Measurements from ENCODE around the gene TRAIP. TPM values are rescaled to one million over a fixed set of nuclear protein-coding genes. Genes with fewer than 3 reads are reported as not detected.

Gene TRAIP
- total RNA-seq, 1 experiment from 2014 or later, result 9.3 TPM

- intact Hi-C loops (cut with micrococcal nuclease), result no loop called here
- ChIA-PET POLR2A (no interaction called here), CTCF (interaction anchor here (0.9 to 12.4 kb wide), 3 partner anchors 13 to 108 kb away, joined by 3 to 201 read pairs (median 7); no protein-coding TSS in a partner anchor)
- DNase-seq (ENCODE audit: unreplicated experiment), result no peak
- Mint-ChIP-seq H3K27me3 (ENCODE audit: insufficient read depth, unreplicated experiment) (peaks cover 4% of the 10 kb centered on the region), H3K9me3 (ENCODE audit: unreplicated experiment) (no peaks in the 10 kb centered on the region), H3K4me3 (ENCODE audit: unreplicated experiment) (no peak overlapping the region), H3K36me3 (ENCODE audit: insufficient read depth, unreplicated experiment) (no peaks in the 10 kb centered on the region), H3K4me1 (ENCODE audit: insufficient read depth, unreplicated experiment) (peaks cover 7% of the 10 kb centered on the region), H3K27ac (ENCODE audit: low read depth, unreplicated experiment) (no peak overlapping the region)
- BruUV-seq (replicated peaks), result no TSS peak
- no peak for TF ChIP-seq CTCF (IDR thresholded peaks at IDR 0.05; ENCODE audit: unreplicated experiment)
These were observed 48.8 kb downstream of the TRAIP start for GRCh38 chr3:49807431-49808114.

GRCh38 chr3:49806850-49807249 lies 49.5 kb downstream of the TRAIP start:
- Mint-ChIP-seq H3K9me3 (ENCODE audit: unreplicated experiment) (no peaks in the 10 kb centered on the region), H3K36me3 (ENCODE audit: insufficient read depth, unreplicated experiment) (no peaks in the 10 kb centered on the region), H3K27me3 (ENCODE audit: insufficient read depth, unreplicated experiment) (peaks cover 10% of the 10 kb centered on the region), H3K4me1 (ENCODE audit: insufficient read depth, unreplicated experiment) (peaks cover 12% of the 10 kb centered on the region), H3K27ac (ENCODE audit: low read depth, unreplicated experiment) (no peak overlapping the region), H3K4me3 (ENCODE audit: unreplicated experiment) (no peak overlapping the region)
- DNase-seq (ENCODE audit: unreplicated experiment), result no peak
- ChIA-PET CTCF (interaction anchor here (0.6 to 12.4 kb wide), 3 partner anchors 13 to 58 kb away, joined by 3 to 201 read pairs (median 7); no protein-coding TSS in a partner anchor), POLR2A (no interaction called here)
- intact Hi-C loops (cut with micrococcal nuclease), result no loop called here
- BruUV-seq (replicated peaks), result no TSS peak
- TF ChIP-seq CTCF (IDR thresholded peaks at IDR 0.05; ENCODE audit: unreplicated experiment), result no peak

- Mint-ChIP-seq H3K4me3 (ENCODE audit: unreplicated experiment) (no peak overlapping the region), H3K4me1 (ENCODE audit: insufficient read depth, unreplicated experiment) (peaks cover 12% of the 10 kb centered on the region), H3K27ac (ENCODE audit: low read depth, unreplicated experiment) (no peak overlapping the region), H3K9me3 (ENCODE audit: unreplicated experiment) (no peaks in the 10 kb centered on the region), H3K27me3 (ENCODE audit: insufficient read depth, unreplicated experiment) (peaks cover 10% of the 10 kb centered on the region), H3K36me3 (ENCODE audit: insufficient read depth, unreplicated experiment) (no peaks in the 10 kb centered on the region)
- no peak for TF ChIP-seq CTCF (IDR thresholded peaks at IDR 0.05; ENCODE audit: unreplicated experiment)
- ChIA-PET CTCF (interaction anchor here (0.5 to 12.4 kb wide), 6 partner anchors 14 to 102 kb away, joined by 3 to 201 read pairs (median 5); partner anchors contain the start of gene MST1R), POLR2A (interaction anchor here (0.8 kb wide), 1 partner anchor 33 kb away, joined by 3 read pairs; no protein-coding TSS in a partner anchor)
- DNase-seq (ENCODE audit: unreplicated experiment), result no peak
- no TSS peak for BruUV-seq (replicated peaks)
- intact Hi-C loops (cut with micrococcal nuclease), result no loop called here
These were observed 50.3 kb downstream of the TRAIP start for GRCh38 chr3:49805897-49806701.

GRCh38 chr3:49805367-49805782 lies 51.0 kb downstream of the TRAIP start:
- Mint-ChIP-seq H3K9me3 (ENCODE audit: unreplicated experiment) (no peaks in the 10 kb centered on the region), H3K36me3 (ENCODE audit: insufficient read depth, unreplicated experiment) (no peaks in the 10 kb centered on the region), H3K27me3 (ENCODE audit: insufficient read depth, unreplicated experiment) (peaks cover 10% of the 10 kb centered on the region), H3K27ac (ENCODE audit: low read depth, unreplicated experiment) (no peak overlapping the region), H3K4me1 (ENCODE audit: insufficient read depth, unreplicated experiment) (peaks cover 12% of the 10 kb centered on the region), H3K4me3 (ENCODE audit: unreplicated experiment) (no peak overlapping the region)
- no peak for TF ChIP-seq CTCF (IDR thresholded peaks at IDR 0.05; ENCODE audit: unreplicated experiment)
- ChIA-PET POLR2A (interaction anchor here (0.8 kb wide), 2 partner anchors 15 to 34 kb away, joined by 3 to 4 read pairs; no protein-coding TSS in a partner anchor), CTCF (interaction anchor here (0.6 to 12.4 kb wide), 6 partner anchors 19 to 100 kb away, joined by 3 to 201 read pairs (median 4); partner anchors contain the start of genes IP6K1 and MST1R)
- no TSS peak for BruUV-seq (replicated peaks)
- no peak for DNase-seq (ENCODE audit: unreplicated experiment)
- intact Hi-C loops (cut with micrococcal nuclease), result no loop called here

Measured in MCF 10A (cell line).